Activated CD8-positive, alpha-beta memory T cell treated with anti-CD3 and anti-CD28 coated beads for 48 hours (primary cell): ENCODE results near the gene NPM1.
"Not testable (repeated sequence)": the region's sequence is repeated elsewhere in the genome, so short reads cannot be mapped to it uniquely, and the experiment has no call there.

Source experiments
- DNase-seq, 3 experiments: peaks; one replicate each; pipeline ENCODE4 v3.0.0-alpha.2; 2020; ENCODE audit warnings: low read depth in 2 of 3, low spot score in 2 of 3

The NPM1 gene

GRCh38 chr5:171410181-171410580 lies 22.5 kb downstream of the NPM1 start:
- DNase-seq: no peak

- no peak for DNase-seq
Observed at GRCh38 chr5:171412186-171412585, 24.5 kb downstream of the NPM1 start.

- no peak for DNase-seq
Observed at GRCh38 chr5:171413153-171413910, 25.7 kb downstream of the NPM1 start.

- DNase-seq: not testable (repeated sequence)
Observed at GRCh38 chr5:171413993-171414392, 26.3 kb downstream of the NPM1 start.

- no peak for DNase-seq
Observed at GRCh38 chr5:171415115-171415730, 27.6 kb downstream of the NPM1 start.

GRCh38 chr5:171416160-171417049 lies 28.8 kb downstream of the NPM1 start:
- no peak for DNase-seq

GRCh38 chr5:171418316-171418981 lies 30.8 kb downstream of the NPM1 start:
- peak in 2 of 3 experiments; percentile 28 to 29 for DNase-seq

GRCh38 chr5:171418982-171419687 lies 31.5 kb downstream of the NPM1 start, which contains the start of gene FGF18:
FGF18 (plus strand) TSS chr5:171419647; CDS start chr5:171420200, 553 bp downstream.
- DNase-seq: peak in 1 of 3 experiments; percentile 42

- DNase-seq: peak in 1 of 3 experiments; percentile 14
Observed at GRCh38 chr5:171419688-171420430, 32.2 kb downstream of the NPM1 start.

GRCh38 chr5:171420431-171421241 lies 33.0 kb downstream of the NPM1 start:
- no peak for DNase-seq

- no peak for DNase-seq
Observed at GRCh38 chr5:171421331-171422262, 33.9 kb downstream of the NPM1 start.

- DNase-seq: no peak
Observed at GRCh38 chr5:171422495-171422894, 34.8 kb downstream of the NPM1 start.

- DNase-seq: no peak
Observed at GRCh38 chr5:171422902-171423663, 35.4 kb downstream of the NPM1 start.

GRCh38 chr5:171424726-171425125 lies 37.1 kb downstream of the NPM1 start:
- DNase-seq: no peak

GRCh38 chr5:171425596-171426244 lies 38.1 kb downstream of the NPM1 start:
- DNase-seq: no peak

- no peak for DNase-seq
Observed at GRCh38 chr5:171426266-171426665, 38.6 kb downstream of the NPM1 start.

- DNase-seq: no peak
Observed at GRCh38 chr5:171426680-171427079, 39.0 kb downstream of the NPM1 start.
